Measurements from ENCODE around the gene ZNF573. TPM values are rescaled to one million over a fixed set of nuclear protein-coding genes. Genes with fewer than 3 reads are reported as not detected.

ZNF573 gene
- total and polyA plus RNA-seq, 2 experiments from 2014 or later, result 7.7 to 10.3 TPM

GRCh38 chr19:37738371-37738770 is 41.0 kb downstream of the ZNF573 start (continued):
- TF ChIP-seq ZNF462 (CRISPR knock-in tag; IDR thresholded peaks at IDR 0.05), result no peak
- no peak for TF ChIP-seq REST (IDR thresholded peaks at IDR 0.05; ENCODE audit: unreplicated experiment)
- no peak for TF ChIP-seq ZNF114 (CRISPR knock-in tag; IDR thresholded peaks at IDR 0.05)
- no peak for TF ChIP-seq CTCF (conservative IDR thresholded peaks at IDR 0.05; ENCODE audit: low read depth in 2 of 2)
- TF ChIP-seq ETS1 (IDR thresholded peaks at IDR 0.05), result no peak
- no peak for TF ChIP-seq CREB1 (CRISPR knock-in tag; IDR thresholded peaks at IDR 0.05; ENCODE audit: low read depth)
- TF ChIP-seq EZH2 (IDR thresholded peaks at IDR 0.05; ENCODE audit: low read depth, unreplicated experiment), result no peak
- TF ChIP-seq JUNB (IDR thresholded peaks at IDR 0.05; ENCODE audit: unreplicated experiment), result no peak
- TF ChIP-seq ZNF331 (CRISPR knock-in tag; IDR thresholded peaks at IDR 0.05; ENCODE audit: low read depth), result no peak
- no peak for TF ChIP-seq NANOG (IDR thresholded peaks at IDR 0.05; ENCODE audit: borderline replicate concordance)
- no peak for TF ChIP-seq EZH2phosphoT487 (IDR thresholded peaks at IDR 0.05; ENCODE audit: unreplicated experiment)
